Lung (tissue), 12 donors: Measurements from ENCODE around the gene HMX3. TPM values are rescaled to one million over a fixed set of nuclear protein-coding genes. Genes with fewer than 3 reads are reported as not detected.

Source experiments
- ATAC-seq: fragments of 200-7000 bp; cut with Tn5 transposase; one replicate; pipeline ENCODE4 v1.9.1; 2020; ENCODE audit warnings: moderate number of reproducible peaks; ENCODE audit not compliant: insufficient read depth, low FRiP score
- DNase-seq, 3 donors: peaks; one replicate each; pipeline ENCODE4 v3.0.0-alpha.2; 2013 to 2017
- H3K27ac ChIP-seq, 2 donors: one replicate each; pipeline ENCODE4 v1.5.1; 2013; ENCODE audit warnings: mild to moderate bottlenecking in 2 of 2, moderate library complexity in 2 of 2, control low read depth in 1 of 2, inconsistent platforms in 1 of 2, low read depth in 1 of 2, low read length in 1 of 2
- H3K27me3 ChIP-seq, 3 donors: one replicate each; pipeline ENCODE4 v1.5.1; 2013; ENCODE audit warnings: low read length in 2 of 3; ENCODE audit not compliant: control insufficient read depth in 3 of 3, insufficient read depth in 3 of 3
- H3K36me3 ChIP-seq, 4 donors: one replicate each; pipeline ENCODE4 v1.5.1; 2013; ENCODE audit warnings: low read length in 4 of 4, mild to moderate bottlenecking in 1 of 4, moderate library complexity in 1 of 4; ENCODE audit not compliant: control insufficient read depth in 4 of 4, insufficient read depth in 4 of 4
- H3K4me1 ChIP-seq, 5 donors: one replicate each; pipeline ENCODE4 v1.5.1; 2013; ENCODE audit warnings: low read length in 5 of 5, mild to moderate bottlenecking in 2 of 5, moderate library complexity in 1 of 5; ENCODE audit not compliant: control insufficient read depth in 5 of 5, insufficient read depth in 5 of 5
- H3K4me3 ChIP-seq: one replicate; pipeline ENCODE4 v1.5.1; 2013; ENCODE audit warnings: mild to moderate bottlenecking, control low read depth, moderate library complexity
- H3K9ac ChIP-seq, 2 donors: one replicate each; pipeline ENCODE4 v1.5.1; 2013; ENCODE audit warnings: low read length in 2 of 2, control low read depth in 1 of 2; ENCODE audit not compliant: insufficient read depth in 1 of 2
- H3K9me3 ChIP-seq, 4 donors: one replicate each; pipeline ENCODE4 v1.5.1; 2013; ENCODE audit warnings: low read length in 3 of 4, mild to moderate bottlenecking in 1 of 4, moderate library complexity in 1 of 4; ENCODE audit not compliant: control insufficient read depth in 4 of 4, insufficient read depth in 3 of 4
- CTCF ChIP-seq: IDR thresholded peaks from 2 replicates; pipeline ENCODE4 v1.5.1; 2012; ENCODE audit warnings: mild to moderate bottlenecking; ENCODE audit errors: control extremely low read depth, extremely low read depth
- WGBS, 2 donors: extraction: QIAGEN DNeasy Blood & Tissue Kit; methylation state at CpG; one replicate each; pipeline ENCODE4 v1.1.7; 2013; 5-methylcytosine and 5-hydroxymethylcytosine counted together
- polyA plus RNA-seq, 2 donors: library from polyadenylated mRNA; stranded (reverse); fragments of 200-250 nt; gene quantifications; one replicate each; pipeline ENCODE4 v1.2.1, GENCODE V29; 2013
- total RNA-seq, 2 donors: library from RNA; depleted of rRNA in 1 of 2; stranded (reverse); fragments of >200 nt in 1 of 2; gene quantifications; one replicate each; pipeline ENCODE4 v1.2.1, GENCODE V29; 2014 to 2021
- donor health status: control.
- donor health status: control.
- donor health status: Bipolar disorder and iron deficiency.
- donor health status: healthy.
- donor health status: DM: yes; HTN: yes; CAD: no.

Gene HMX3
- total and polyA plus RNA-seq, 4 donors = not detected

GRCh38 chr10:123150986-123151736 lies 15.4 kb downstream of the HMX3 start:
- no peak for ATAC-seq
- peaks cover 0 to 6% (median 3%) of the 10 kb centered on the region in 4 donors for H3K36me3 ChIP-seq
- peaks cover 6 to 29% (median 16%) of the 10 kb centered on the region in 5 donors for H3K4me1 ChIP-seq
- H3K27ac ChIP-seq = no peak overlapping the region
- H3K27me3 ChIP-seq = peaks cover 22 to 68% (median 56%) of the 10 kb centered on the region in 3 donors
- peaks cover 0 to 4% (median 0%) of the 10 kb centered on the region in 4 donors for H3K9me3 ChIP-seq
- no peak for DNase-seq
- no peak overlapping the region for H3K4me3 ChIP-seq
- no peak overlapping the region for H3K9ac ChIP-seq
- TF ChIP-seq CTCF = no peak
- WGBS, 2 donors = 1 to 5% methylated on average over 56 of the region's 56 CpGs

DNA sequence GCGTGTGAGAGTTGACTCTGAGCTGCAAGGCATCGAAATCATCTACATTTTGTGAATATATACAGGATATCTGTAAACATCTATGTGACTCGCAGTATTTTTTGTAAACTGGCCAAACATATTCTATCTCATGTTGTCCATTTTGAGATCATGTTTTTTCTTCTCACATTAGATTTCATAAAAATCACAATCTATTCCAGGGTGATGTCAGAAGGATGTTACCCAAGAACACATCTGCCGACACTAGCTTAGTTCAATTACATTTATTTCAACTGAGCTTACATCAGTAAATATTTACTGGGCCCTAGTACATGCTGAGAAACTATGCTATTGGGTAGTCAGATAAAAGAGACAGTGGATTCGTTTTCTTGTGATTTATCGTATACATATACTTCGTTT lies 16.0 kb downstream of the HMX3 start:
- Histone ChIP-seq H3K9ac (no peak overlapping the region), H3K4me1 (peaks cover 8 to 32% (median 16%) of the 10 kb centered on the region in 5 donors), H3K4me3 (no peak overlapping the region), H3K9me3 (peaks cover 0 to 4% (median 0%) of the 10 kb centered on the region in 4 donors), H3K27ac (no peak overlapping the region), H3K27me3 (peaks cover 18 to 64% (median 52%) of the 10 kb centered on the region in 3 donors), H3K36me3 (peaks cover 0 to 12% (median 6%) of the 10 kb centered on the region in 4 donors)
- ATAC-seq = no peak
- TF ChIP-seq CTCF = no peak
- 19 to 23% methylated on average over 7 of the region's 7 CpGs for WGBS, 2 donors
- DNase-seq = no peak

DNA sequence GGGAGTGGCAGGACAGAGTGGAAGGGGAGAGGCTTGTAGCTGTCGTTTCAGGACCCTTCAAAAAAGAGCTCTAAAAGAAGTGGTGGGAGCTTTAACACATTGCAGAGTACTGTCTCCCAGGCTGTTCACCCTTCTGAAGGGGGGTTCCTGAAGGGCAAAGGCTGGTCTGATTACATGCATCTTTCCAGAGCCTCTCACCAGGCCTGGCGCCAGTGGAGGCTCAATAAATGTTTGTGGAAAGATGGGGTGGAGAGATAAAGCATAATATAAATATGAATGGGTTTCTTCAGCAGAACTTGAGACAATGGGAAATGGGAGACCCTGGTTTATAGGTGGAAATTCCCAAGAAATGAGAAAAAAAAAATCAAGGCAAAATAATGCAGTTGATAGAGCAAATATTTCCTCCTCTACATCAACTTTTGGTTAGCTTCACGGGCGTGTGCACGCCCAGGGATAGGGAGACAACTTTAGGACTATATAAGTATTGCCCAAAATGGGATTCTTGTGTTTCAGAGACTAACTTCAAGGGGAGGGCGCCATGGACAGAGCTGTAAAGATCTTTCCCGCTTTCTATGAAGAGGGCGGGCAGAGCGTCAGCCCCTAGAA lies 17.8 kb downstream of the HMX3 start:
- Histone ChIP-seq H3K4me3 (no peak overlapping the region), H3K27me3 (peaks cover 11 to 47% (median 43%) of the 10 kb centered on the region in 3 donors), H3K36me3 (peaks cover 3 to 27% (median 15%) of the 10 kb centered on the region in 4 donors), H3K9ac (no peak overlapping the region), H3K4me1 (peaks cover 8 to 29% (median 15%) of the 10 kb centered on the region in 5 donors), H3K27ac (no peak overlapping the region), H3K9me3 (peaks cover 0 to 2% (median 0%) of the 10 kb centered on the region in 4 donors)
- WGBS, 2 donors = 34 to 41% methylated on average over 9 of the region's 9 CpGs
- TF ChIP-seq CTCF = no peak
- ATAC-seq (no peak), DNase-seq (no peak)
